ENCODE results near the gene STK32B. TPM values are rescaled to one million over a fixed set of nuclear protein-coding genes. Genes with fewer than 3 reads are reported as not detected.

STK32B gene
- total RNA-seq, 1 donor from 2014 or later: 2.5 TPM

- no peak overlapping the region for H3K27ac Mint-ChIP-seq (ENCODE audit: unreplicated experiment)
Measured at GRCh38 chr4:5261866-5262265, 210.6 kb downstream of the STK32B start.

DNA sequence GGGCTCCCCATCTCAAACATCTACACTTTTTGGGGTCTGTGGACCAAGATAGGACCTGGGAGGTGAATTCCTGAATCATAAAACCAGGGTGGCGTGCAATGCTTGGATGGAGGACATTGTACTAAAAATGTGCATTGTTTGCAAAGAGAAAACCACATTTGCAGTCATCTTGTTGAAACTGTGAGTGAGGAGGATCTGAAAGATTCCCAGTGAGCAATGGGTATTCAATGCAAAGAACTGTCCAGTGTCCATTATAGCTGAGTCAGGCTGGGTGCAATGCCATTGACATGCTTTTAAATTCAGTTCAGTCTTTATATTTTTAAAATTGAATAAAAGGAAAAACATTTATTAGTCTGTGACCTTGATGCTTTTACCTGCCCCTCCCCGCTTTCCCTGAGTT lies 215.7 kb downstream of the STK32B start:
- Mint-ChIP-seq H3K4me3 (ENCODE audit: unreplicated experiment) (no peak overlapping the region), H3K9me3 (ENCODE audit: unreplicated experiment) (no peaks in the 10 kb centered on the region), H3K27ac (ENCODE audit: unreplicated experiment) (no peak overlapping the region), H3K36me3 (ENCODE audit: unreplicated experiment) (no peaks in the 10 kb centered on the region), H3K27me3 (ENCODE audit: unreplicated experiment) (peaks cover 7% of the 10 kb centered on the region), H3K4me1 (ENCODE audit: low read depth, unreplicated experiment) (peaks cover 6% of the 10 kb centered on the region)
- TF ChIP-seq, protein P1, sequence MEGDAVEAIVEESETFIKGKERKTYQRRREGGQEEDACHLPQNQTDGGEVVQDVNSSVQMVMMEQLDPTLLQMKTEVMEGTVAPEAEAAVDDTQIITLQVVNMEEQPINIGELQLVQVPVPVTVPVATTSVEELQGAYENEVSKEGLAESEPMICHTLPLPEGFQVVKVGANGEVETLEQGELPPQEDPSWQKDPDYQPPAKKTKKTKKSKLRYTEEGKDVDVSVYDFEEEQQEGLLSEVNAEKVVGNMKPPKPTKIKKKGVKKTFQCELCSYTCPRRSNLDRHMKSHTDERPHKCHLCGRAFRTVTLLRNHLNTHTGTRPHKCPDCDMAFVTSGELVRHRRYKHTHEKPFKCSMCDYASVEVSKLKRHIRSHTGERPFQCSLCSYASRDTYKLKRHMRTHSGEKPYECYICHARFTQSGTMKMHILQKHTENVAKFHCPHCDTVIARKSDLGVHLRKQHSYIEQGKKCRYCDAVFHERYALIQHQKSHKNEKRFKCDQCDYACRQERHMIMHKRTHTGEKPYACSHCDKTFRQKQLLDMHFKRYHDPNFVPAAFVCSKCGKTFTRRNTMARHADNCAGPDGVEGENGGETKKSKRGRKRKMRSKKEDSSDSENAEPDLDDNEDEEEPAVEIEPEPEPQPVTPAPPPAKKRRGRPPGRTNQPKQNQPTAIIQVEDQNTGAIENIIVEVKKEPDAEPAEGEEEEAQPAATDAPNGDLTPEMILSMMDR (IDR thresholded peaks at IDR 0.05; ENCODE audit: partially characterized antibody, unreplicated experiment): no peak
- DNase-seq: no peak

More at GRCh38 chr4:5261866-5262265, 210.6 kb downstream of the STK32B start:
- Mint-ChIP-seq H3K27me3 (ENCODE audit: unreplicated experiment) (peaks cover 7% of the 10 kb centered on the region), H3K4me1 (ENCODE audit: low read depth, unreplicated experiment) (peaks cover 6% of the 10 kb centered on the region), H3K9me3 (ENCODE audit: unreplicated experiment) (peaks cover 4% of the 10 kb centered on the region), H3K4me3 (ENCODE audit: unreplicated experiment) (no peak overlapping the region), H3K36me3 (ENCODE audit: unreplicated experiment) (peaks cover 5% of the 10 kb centered on the region)
- TF ChIP-seq, protein P1 (IDR thresholded peaks at IDR 0.05; ENCODE audit: partially characterized antibody, unreplicated experiment): no peak
- no peak for DNase-seq

GRCh38 chr4:5267408-5267807 lies 216.1 kb downstream of the STK32B start:
- H3K9me3 Mint-ChIP-seq (ENCODE audit: unreplicated experiment): no peaks in the 10 kb centered on the region
- H3K4me1 Mint-ChIP-seq (ENCODE audit: low read depth, unreplicated experiment): peaks cover 6% of the 10 kb centered on the region
- DNase-seq: no peak
- H3K4me3 Mint-ChIP-seq (ENCODE audit: unreplicated experiment): no peak overlapping the region
- no peaks in the 10 kb centered on the region for H3K36me3 Mint-ChIP-seq (ENCODE audit: unreplicated experiment)
- H3K27ac Mint-ChIP-seq (ENCODE audit: unreplicated experiment): no peak overlapping the region
- TF ChIP-seq, protein P1 (IDR thresholded peaks at IDR 0.05; ENCODE audit: partially characterized antibody, unreplicated experiment): no peak
- peaks cover 7% of the 10 kb centered on the region for H3K27me3 Mint-ChIP-seq (ENCODE audit: unreplicated experiment)

- no peak for DNase-seq
- Mint-ChIP-seq H3K9me3 (ENCODE audit: unreplicated experiment) (peaks cover 1% of the 10 kb centered on the region), H3K4me1 (ENCODE audit: low read depth, unreplicated experiment) (no peaks in the 10 kb centered on the region), H3K27me3 (ENCODE audit: unreplicated experiment) (no peaks in the 10 kb centered on the region), H3K4me3 (ENCODE audit: unreplicated experiment) (no peak overlapping the region), H3K27ac (ENCODE audit: unreplicated experiment) (no peak overlapping the region), H3K36me3 (ENCODE audit: unreplicated experiment) (no peaks in the 10 kb centered on the region)
- TF ChIP-seq, protein P1 (IDR thresholded peaks at IDR 0.05; ENCODE audit: partially characterized antibody, unreplicated experiment): no peak
Measured at GRCh38 chr4:5276475-5277075, 225.3 kb downstream of the STK32B start.

DNA sequence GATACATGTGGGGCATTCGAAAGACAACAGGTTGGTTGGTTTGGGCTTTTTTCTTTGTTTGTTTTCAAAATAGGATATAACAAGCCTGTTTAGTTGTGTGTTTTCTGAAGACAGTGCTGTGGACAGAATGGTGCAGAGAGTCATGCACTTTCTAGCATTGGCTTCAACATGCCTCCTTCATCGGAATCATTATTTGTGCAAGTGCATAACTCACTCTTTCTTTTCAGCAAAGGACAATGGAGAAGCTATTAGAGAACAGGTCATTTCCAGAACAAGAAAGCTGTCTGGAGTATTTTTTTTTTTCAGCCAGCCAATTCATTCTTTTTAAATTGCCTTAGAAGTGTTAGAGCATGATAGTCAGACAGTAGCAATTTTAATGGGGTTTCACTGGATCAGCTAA lies 225.8 kb downstream of the STK32B start:
- Mint-ChIP-seq H3K27ac (ENCODE audit: unreplicated experiment) (no peak overlapping the region), H3K36me3 (ENCODE audit: unreplicated experiment) (no peaks in the 10 kb centered on the region), H3K9me3 (ENCODE audit: unreplicated experiment) (peaks cover 1% of the 10 kb centered on the region), H3K4me1 (ENCODE audit: low read depth, unreplicated experiment) (no peaks in the 10 kb centered on the region), H3K27me3 (ENCODE audit: unreplicated experiment) (no peaks in the 10 kb centered on the region), H3K4me3 (ENCODE audit: unreplicated experiment) (no peak overlapping the region)
- no peak for DNase-seq
- TF ChIP-seq, protein P1 (IDR thresholded peaks at IDR 0.05; ENCODE audit: partially characterized antibody, unreplicated experiment): no peak

Measured in glutamatergic neuron (in vitro differentiated cells).